WERI-Rb-1 (cell line): Measurements from ENCODE around the gene NRN1.

Experiments used
- DNase-seq: peaks from one replicate; pipeline ENCODE4 v3.0.0-alpha.2; 2020
- H3K27ac ChIP-seq: fragments of 250-450 bp; sonication (Bioruptor Pico); 2 replicates; pipeline ENCODE4 v1.5.1; 2020; ENCODE audit warnings: mild to moderate bottlenecking, moderate library complexity
- H3K27me3 ChIP-seq: fragments of 250-450 bp; sonication (Bioruptor Pico); 2 replicates; pipeline ENCODE4 v1.5.1; 2021; ENCODE audit warnings: mild to moderate bottlenecking, low read depth, moderate library complexity; ENCODE audit not compliant: insufficient read depth, severe bottlenecking
- H3K36me3 ChIP-seq: fragments of 250-450 bp; sonication (Bioruptor Pico); 2 replicates; pipeline ENCODE4 v1.5.1; 2020; ENCODE audit warnings: mild to moderate bottlenecking, moderate library complexity
- H3K4me3 ChIP-seq: 2 replicates; pipeline ENCODE4 v1.5.1; 2011; ENCODE audit warnings: low read depth, mild to moderate bottlenecking, control low read depth, low read length
- H3K9me3 ChIP-seq: fragments of 250-450 bp; sonication (Bioruptor Pico); 2 replicates; pipeline ENCODE4 v1.5.1; 2021; ENCODE audit warnings: mild to moderate bottlenecking, moderate library complexity; ENCODE audit not compliant: severe bottlenecking
- TF ChIP-seq, protein P1 (sequence below): IDR thresholded peaks from 2 replicates; pipeline ENCODE4 v1.5.1; 2011; ENCODE audit warnings: low read depth, mild to moderate bottlenecking, control low read depth, inconsistent platforms, low read length

The NRN1 gene

DNA sequence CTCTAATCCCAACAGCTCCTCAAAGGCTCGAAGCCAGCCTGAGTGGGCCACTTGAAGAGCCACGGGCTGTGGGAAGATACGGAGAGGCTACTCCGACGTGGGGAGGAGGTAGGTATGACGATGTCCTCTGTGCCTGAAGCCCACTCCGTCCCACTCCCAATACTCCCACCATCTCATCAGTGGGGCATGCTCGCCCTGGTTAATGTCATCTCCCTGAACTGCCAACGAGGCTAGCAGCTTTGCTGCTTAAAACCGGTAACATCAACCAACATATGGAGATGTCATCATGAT lies 11.1 kb downstream of the NRN1 start:
- peaks cover 22% of the 10 kb centered on the region for H3K36me3 ChIP-seq

DNA sequence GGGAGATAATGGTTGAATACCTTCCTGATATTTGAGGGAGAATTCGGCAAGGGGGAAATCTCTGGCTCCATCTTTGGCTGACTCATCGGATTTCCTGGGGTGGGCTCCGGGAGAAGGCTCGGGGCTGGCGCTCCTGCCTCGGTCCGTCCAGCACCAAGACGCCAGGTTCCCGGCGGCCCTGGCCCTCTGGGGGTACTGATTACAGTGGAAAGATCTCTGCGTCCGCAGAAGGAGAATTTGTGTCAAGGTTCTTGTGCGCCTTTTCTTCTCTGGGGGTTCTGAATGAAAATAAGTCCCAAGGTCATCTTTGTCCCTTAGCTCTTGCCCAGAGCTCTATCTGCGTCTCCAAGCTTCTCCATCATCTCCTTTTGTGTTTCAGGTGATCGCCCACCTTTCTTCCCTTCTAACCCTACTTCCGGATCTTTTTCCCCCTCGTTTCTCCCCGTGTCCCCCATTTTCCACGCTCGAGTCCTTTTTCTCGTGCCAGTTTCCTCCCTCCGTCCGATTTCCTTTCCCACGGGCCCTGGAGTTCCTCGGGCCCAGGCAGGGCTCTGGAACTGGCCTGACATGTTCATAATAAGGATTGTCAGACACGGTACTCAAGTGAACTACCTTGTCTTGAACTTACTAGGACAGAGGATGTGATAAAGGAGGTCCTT lies 11.6 kb downstream of the NRN1 start:
- no peak overlapping the region for H3K27ac ChIP-seq
- H3K36me3 ChIP-seq = peaks cover 18% of the 10 kb centered on the region
- no peak for DNase-seq
- TF ChIP-seq, protein P1, sequence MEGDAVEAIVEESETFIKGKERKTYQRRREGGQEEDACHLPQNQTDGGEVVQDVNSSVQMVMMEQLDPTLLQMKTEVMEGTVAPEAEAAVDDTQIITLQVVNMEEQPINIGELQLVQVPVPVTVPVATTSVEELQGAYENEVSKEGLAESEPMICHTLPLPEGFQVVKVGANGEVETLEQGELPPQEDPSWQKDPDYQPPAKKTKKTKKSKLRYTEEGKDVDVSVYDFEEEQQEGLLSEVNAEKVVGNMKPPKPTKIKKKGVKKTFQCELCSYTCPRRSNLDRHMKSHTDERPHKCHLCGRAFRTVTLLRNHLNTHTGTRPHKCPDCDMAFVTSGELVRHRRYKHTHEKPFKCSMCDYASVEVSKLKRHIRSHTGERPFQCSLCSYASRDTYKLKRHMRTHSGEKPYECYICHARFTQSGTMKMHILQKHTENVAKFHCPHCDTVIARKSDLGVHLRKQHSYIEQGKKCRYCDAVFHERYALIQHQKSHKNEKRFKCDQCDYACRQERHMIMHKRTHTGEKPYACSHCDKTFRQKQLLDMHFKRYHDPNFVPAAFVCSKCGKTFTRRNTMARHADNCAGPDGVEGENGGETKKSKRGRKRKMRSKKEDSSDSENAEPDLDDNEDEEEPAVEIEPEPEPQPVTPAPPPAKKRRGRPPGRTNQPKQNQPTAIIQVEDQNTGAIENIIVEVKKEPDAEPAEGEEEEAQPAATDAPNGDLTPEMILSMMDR = no peak
- H3K4me3 ChIP-seq = no peak overlapping the region
- H3K27me3 ChIP-seq = no peaks in the 10 kb centered on the region
- peaks cover 4% of the 10 kb centered on the region for H3K9me3 ChIP-seq

More for the DNA sequence above, 11.1 kb downstream of the NRN1 start:
- Histone ChIP-seq H3K9me3 (peaks cover 7% of the 10 kb centered on the region), H3K27ac (no peak overlapping the region; the same call in 1 of the 2 replicates), H3K4me3 (no peak overlapping the region), H3K27me3 (no peaks in the 10 kb centered on the region)
- DNase-seq = no peak
- TF ChIP-seq, protein P1 = no peak

DNA sequence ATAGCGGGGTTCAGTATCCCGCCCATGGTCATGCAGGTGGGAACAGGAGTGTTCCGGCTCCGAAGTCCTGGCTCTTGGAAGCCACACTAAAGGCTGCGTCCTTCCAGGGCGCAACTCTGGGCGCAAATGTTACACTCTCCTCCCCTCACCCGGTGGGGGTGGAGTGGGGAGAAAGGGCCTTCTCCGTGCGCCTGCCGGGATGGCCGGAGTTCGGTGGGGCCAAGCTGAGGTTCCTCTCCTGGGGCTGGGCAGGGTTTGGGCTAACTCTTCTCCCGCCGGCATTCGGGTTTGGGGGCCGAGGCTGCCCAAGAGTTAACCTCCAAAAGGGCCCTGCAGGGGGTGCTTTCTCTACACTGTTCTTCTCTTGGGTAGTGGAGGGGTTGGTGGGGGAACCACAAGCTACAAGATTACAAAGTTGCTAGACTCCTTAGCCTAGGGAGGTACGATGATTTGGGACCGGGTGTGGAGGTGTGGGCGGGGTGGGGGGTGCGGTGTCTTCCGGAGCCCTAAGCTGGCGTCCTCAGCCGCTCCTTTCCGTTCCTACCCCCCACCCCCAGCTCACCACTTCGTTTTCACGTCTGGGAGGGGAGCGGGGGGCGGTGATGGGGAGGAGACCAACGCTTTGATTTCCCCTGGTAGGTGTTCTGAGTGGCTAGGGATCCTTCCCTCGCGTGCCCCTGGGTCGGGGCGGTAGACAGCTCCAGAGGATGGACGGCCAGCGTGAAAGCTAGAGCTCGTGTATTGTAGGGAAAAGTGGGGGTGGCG lies 12.3 kb downstream of the NRN1 start:
- TF ChIP-seq, protein P1 = no peak
- H3K27me3 ChIP-seq = no peaks in the 10 kb centered on the region
- no peak for DNase-seq
- H3K9me3 ChIP-seq = peaks cover 4% of the 10 kb centered on the region
- H3K4me3 ChIP-seq = no peak overlapping the region
- no peak overlapping the region for H3K27ac ChIP-seq
- peaks cover 13% of the 10 kb centered on the region for H3K36me3 ChIP-seq

DNA sequence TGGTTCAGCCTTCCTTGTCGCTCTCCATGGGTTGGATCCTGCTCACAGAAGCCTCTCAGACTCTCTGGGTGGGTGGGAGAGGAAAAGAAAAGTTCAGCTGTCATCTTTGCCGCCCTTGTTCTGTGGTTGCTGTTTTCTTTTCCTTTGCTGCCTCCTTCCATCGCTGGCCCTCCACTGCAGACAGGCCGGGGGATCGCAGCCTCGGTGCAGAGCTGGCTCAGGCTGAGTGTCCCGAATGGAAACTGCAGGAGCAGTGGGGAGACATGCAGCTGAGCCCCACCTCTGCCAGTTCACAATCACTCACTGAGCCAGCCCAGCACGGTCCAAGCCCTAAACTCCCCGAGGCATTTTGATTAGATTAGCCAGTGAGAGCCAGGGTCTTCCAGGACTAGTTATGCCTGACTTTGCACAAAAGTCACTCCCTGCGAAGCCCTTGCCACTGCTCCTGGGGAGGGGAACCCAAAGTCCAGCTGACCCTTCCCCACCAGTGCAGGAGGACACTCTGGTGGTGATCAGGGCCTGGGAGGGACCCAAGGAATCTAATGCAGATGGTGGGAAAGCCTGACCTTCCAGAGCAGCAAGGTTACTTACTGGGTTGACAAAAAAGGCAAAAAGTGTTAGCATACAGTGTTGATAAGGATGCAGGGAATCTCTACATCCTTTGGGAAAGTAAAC lies 14.0 kb downstream of the NRN1 start:
- Histone ChIP-seq H3K27me3 (no peaks in the 10 kb centered on the region), H3K27ac (no peak overlapping the region), H3K9me3 (peaks cover 4% of the 10 kb centered on the region), H3K4me3 (no peak overlapping the region), H3K36me3 (no peaks in the 10 kb centered on the region)
- DNase-seq = no peak
- TF ChIP-seq, protein P1 = no peak

DNA sequence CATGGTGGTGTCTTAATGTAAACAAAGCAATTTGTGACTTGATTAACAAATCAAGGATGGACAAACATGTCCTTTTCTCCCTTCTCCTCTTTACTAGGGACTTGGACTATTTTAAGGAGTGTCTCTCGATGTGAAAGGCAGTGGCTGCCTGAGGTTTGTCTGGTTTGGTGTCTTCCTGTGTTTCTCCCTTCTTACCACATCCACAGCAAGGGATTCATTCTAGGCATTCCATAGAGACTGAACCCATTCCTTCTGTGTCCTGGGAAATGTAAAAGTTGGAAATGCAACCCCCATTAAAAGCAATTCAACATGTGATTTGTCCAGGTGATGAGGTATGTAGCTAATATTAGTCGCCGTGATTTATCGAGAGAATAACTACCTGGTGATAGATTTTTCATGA lies 15.9 kb downstream of the NRN1 start:
- no peaks in the 10 kb centered on the region for H3K27me3 ChIP-seq
- TF ChIP-seq, protein P1 = no peak
- H3K27ac ChIP-seq = no peak overlapping the region
- H3K9me3 ChIP-seq = peaks cover 4% of the 10 kb centered on the region
- no peak overlapping the region for H3K4me3 ChIP-seq
- H3K36me3 ChIP-seq = no peaks in the 10 kb centered on the region
- no peak for DNase-seq
